HK-2 (cell line): ENCODE measurements around the gene MEGF8.
A peak's percentile ranks its signal among the peaks of the same experiment; 100 is the strongest.

Experiments used
- DNase-seq: peaks from one replicate; pipeline ENCODE4 v3.0.0-alpha.2; 2018; ENCODE audit not compliant: unreplicated experiment

The MEGF8 gene

DNA sequence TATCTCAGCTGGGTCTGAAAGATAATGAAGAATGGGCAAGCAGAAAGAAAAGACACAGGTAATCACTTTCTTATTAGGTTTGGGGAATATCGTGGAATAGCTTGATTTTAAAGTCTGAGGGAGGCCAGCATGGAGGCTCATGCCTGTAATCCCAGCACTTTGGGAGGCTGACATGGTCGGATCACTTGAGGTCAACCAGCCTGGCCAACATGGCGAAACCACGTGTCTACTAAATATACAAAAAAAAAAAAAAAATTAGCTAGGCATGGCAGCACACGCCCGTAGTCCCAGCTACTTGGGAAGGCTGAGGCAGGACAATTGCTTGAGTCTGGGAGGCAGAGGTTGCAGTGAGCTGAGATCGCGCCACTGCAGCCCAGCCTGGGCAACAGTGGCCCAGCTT, 21.6 kb upstream of the MEGF8 start:
- DNase-seq = no peak

DNA sequence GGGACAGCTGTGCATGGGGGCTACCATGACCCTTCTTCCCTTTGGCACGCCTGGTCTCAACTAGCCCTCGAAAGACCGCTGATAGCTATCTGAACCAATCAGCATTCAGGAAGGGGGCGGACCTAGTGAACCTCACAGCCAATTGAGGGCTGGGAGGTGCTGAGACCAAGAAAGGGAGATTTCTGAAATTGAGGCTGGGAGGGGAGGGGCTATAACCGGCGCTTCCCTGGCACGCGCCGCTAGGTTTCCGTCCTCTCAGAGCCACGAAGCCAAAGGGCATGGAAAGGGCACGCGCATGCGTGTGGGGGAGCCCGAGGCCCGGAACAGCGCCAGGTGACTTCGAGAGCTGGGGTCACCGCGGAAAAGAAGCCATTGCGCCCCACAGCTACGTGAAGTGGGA, 18.8 kb upstream of the MEGF8 start:
- no peak for DNase-seq

GRCh38 chr19:42309686-42310085, 15.7 kb upstream of the MEGF8 start:
- DNase-seq = no peak

DNA sequence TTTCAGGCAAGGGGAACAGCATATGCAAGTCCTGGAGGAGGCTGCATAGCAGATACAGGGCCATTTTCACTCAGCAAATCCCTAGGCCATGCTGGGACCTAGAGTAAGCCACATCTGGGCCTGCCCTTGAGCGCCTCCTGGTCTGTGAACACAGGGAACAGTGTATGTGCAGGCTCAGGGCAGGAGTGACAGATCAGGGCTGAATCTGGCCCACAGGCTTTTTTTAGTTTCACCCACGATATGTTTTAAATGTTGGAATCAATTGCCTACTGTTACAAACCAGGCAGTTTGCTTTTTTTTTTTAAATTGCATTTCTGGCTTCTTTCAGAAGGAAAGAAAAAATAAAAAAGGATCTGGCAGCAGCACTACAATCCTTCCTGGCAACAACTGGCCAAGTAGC, 13.8 kb upstream of the MEGF8 start:
- DNase-seq = no peak

DNA sequence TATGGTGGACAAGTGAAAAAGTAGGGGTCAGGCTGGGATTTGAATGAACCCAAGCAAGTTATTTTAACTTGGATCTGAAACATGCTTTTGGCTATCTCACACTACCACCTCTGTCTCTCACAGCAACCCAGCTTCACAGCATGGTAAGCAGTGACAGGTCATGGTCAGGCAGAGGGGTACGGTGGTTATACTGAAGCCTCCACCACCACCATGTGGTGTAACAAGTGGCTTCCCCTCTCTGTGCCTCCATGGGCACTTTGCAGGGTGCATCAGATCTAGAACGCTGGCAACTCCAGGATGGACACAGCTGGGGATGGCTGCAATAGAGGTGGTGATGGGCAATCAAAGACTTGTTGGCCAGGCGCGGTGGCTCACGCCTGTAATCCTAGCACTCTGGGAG, 13.1 kb upstream of the MEGF8 start:
- no peak for DNase-seq

DNA sequence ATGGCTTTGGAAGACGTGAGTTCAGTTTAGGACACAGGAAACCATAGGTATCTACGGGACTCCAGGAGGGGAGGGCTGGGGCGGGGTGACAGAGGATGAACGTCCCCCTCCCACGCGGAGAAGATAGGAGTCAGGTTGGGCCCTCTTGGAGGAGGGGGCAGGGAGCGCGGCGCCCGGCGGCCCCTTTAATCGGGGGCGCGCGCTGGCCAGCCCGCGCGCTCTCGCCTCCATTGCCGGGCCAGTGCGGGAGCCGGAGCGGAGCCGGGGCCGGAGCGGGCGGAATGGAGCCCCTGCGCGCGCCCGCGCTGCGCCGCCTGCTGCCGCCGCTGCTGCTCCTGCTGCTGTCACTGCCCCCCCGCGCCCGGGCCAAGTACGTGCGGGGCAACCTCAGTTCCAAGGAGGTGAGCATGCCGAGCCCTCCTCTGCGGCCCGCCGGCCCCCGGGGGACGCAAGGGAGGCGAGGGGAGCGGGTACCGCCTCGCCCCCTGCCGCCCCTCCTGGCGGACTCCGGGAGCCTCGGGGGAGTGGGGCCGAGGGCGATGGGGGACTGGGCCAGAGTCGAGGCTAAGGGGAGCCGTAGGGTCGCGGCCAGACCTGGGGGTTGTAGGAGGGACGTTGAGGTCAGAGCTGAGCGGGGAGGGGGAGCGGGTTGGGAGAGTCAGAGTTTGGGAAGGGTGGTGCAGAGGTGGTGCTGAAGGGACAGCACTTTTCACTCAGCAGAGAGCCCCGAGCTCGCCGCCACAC, 12.2 kb upstream of the MEGF8 start, which contains the start of gene TMEM145:
Gene TMEM145 (plus strand): TSS at position 214 of the 744 bp plus-strand sequence. CDS start 68 bp downstream, at position 282.
- peak; percentile 41 for DNase-seq

- no peak for DNase-seq
These were observed 11.3 kb upstream of the MEGF8 start for GRCh38 chr19:42313840-42314755.

GRCh38 chr19:42315024-42315423, 10.4 kb upstream of the MEGF8 start:
- no peak for DNase-seq

DNA sequence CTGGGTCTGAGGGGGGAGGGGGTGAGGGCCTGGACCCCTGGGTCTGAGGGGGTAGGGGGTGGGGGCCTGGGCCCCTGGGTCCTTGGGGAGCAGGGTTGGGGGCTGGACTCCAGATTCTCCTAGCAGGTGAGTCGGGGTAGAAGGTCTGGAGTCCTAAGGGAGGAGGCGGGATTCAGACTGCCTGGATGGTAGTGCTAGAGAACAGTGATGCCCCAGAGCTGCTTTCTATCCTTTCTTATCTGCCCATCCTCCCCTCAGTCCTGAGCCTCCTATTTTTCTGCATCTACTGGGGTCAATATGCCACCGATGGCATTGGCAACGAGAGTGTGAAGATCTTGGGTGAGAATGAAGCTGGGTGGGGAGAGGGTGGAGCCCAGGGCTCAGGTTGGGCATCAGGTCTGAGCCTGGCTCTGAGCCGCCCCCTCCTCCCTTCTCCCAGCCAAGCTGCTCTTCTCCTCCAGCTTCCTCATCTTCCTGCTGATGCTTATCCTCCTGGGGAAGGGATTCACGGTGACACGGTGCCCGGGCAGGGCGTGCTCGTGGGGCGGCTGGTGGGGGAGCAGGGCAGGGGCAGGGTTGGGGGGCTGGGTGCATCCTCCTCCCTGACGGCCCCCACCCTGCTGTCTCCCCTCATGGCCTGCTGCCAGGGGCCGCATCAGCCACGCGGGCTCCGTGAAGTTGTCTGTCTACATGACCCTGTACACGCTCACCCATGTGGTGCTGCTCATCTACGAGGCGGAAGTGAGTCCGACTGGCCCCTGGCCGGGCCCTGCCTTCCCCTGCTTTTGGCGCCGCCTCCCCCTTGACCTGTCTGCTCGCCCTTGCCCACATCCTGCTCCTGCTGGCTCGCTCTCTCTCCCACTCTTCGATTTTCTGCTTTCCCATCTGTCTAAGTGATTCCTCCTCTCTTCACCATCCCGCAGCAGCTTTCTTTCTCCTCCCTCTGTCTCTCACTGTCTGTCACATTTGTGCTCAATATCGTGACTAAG, 8.9 kb upstream of the MEGF8 start:
- DNase-seq = no peak

GRCh38 chr19:42317535-42317934, 7.9 kb upstream of the MEGF8 start:
- DNase-seq = no peak

- no peak for DNase-seq
These were observed 3.1 kb upstream of the MEGF8 start for GRCh38 chr19:42322305-42322704.

- no peak for DNase-seq
These were observed 2.0 kb upstream of the MEGF8 start for GRCh38 chr19:42323473-42323851.

DNA sequence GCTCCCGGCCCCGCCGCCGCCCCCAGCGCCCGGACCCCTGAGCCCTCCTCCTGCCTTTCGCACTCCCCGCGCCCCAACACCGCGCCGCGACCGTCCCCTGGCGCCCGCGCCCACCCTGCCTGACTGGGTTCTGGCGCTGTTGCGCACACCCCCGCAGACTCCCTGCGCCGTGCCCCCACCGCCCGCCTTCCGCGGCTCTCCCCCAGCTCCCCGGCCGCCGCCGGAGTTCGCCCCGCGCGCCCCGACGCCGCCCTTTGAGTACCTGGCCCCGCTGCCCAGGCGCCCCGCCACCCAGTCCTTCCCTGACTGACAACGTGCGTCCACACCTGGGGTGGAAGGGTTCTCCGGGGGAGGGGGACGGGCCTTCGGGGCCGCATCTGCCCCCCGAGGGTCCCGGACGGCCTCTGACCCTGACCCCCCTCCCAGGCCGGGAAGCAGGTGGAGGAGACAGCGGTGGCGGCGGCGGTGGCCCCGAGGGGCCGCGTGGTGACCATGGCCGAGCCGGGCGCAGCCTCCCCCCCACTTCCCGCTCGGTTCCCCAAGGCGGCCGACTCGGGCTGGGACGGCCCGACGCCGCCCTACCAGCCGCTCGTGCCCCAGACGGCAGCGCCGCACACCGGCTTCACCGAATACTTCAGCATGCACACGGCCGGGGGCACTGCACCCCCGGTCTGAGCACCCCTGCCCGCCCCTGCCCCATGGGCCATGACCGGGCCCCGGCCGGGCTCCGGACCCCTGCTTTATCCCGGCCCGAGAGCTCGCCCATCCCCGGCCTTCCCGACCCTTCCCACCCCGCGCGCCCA, 1.4 kb upstream of the MEGF8 start:
- no peak for DNase-seq

DNA sequence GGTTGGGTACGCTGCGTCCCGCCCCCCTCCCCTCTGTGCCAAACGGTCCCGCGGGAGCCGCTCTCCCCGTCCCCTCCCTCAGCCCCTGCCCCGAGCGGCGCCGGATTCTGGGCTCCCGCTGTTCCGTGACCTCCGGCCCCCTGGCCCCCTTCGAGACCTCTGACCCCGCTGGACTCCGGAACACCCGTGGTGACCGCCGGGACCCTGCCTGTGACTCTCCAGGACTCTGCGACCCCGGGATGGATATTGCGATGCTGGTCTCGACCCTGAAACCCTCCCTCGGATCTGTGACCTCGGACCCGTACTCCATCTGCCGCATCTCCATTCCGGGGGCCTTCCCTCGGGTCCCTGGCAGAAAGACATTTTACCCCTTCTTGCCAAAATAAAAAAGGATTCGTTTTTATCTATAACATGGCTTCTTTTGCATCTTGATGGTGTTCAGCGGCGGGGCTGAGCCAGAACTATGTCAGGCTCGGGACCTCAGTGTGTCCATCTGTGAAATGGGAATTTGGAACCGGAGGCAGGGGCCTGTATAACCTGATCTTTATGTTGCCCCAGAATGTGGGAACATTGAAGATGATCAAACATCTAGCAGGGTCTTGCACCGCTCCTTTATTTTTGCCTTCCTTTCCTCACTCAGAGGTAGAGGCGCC, 654 bp upstream of the MEGF8 start:
- no peak for DNase-seq

GRCh38 chr19:42325896-42326771, 699 bp downstream of the MEGF8 start:
- DNase-seq = peak; percentile 37

DNA sequence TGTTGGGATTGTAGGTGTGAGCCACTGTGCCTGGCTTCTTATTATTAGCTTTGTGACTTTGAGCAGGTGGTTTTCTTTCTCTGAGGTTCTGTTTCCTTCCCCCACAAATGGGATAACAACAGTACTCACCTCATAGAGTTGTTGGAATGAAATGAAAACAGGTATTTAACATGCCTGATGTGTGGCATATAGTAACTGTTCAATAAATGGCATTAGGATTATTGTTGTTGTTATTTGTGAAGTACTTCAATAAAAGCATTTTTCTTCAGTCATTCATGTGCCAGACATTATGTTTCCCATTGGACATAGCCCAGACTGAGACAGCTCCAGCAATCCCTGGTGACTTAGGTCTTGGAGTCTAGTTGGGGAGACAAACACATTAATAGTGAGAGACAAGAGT, 1.5 kb downstream of the MEGF8 start:
- no peak for DNase-seq

DNA sequence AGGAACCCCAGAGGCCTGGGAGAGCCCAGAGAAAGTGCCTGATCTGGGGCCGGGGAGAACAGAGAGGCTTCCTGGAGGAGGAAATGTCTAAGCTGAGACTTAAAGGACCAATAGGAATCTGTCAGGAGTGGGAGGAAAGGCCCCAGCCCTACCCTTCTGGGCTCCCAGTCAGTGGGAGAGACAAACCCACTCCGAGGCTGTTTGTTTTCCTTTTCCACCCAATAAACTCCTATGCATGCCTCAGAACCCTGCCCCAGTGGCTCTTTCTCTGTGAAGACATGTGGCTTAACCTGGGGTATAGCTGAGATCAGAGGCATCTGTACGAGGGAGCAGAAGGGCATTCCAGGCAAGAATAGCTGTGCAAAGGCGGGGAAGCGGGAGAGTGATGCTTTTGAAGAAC, 1.9 kb downstream of the MEGF8 start:
- DNase-seq = no peak

DNA sequence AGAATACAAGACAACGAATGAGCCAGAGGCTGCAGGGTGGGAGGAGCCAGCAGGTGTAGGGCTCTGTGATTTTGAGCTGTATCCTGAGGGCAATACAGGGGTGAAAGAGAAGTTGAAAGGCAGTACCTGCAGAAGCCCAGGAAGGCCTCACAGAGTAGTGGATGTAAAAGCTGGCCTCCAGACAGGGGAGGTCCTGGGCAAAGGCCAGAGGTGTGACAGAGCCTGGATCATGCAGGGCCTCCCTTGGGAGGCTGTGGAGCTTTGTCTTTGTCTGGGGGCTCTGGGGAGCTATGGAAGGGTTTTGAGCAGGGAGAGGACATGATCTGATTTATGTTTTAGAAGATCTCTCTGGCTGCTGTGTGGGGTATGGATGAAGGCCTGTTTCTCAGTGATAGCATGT, 2.7 kb downstream of the MEGF8 start:
- no peak for DNase-seq

GRCh38 chr19:42328854-42329253, 3.4 kb downstream of the MEGF8 start:
- DNase-seq = no peak
